WTC11 (cell line): ENCODE measurements around the gene EEF1AKMT4. TPM values are rescaled to one million over a fixed set of nuclear protein-coding genes. Genes with fewer than 3 reads are reported as not detected.

Source experiments
- ATAC-seq: fragments of 200-7000 bp; cut with Tn5 transposase; 2 replicates; pipeline ENCODE4 v1.10.0; 2021; ENCODE audit warnings: mild to moderate bottlenecking, moderate library complexity
- CTCF ChIA-PET: fragments of 300-600 bp; sonication (Branson Sonifier 250); formaldehyde crosslinking; loops from one replicate; lab custom pipeline; 2021; ENCODE audit warnings: antibody characterized with exemption; lab: Charles Lee
- POLR2A ChIA-PET: fragments of 350-600 bp; sonication (Branson Sonifier 250); formaldehyde crosslinking; loops from one replicate; lab custom pipeline; 2021; ENCODE audit warnings: antibody characterized with exemption; lab: Charles Lee
- DNase-seq: peaks from one replicate; pipeline ENCODE4 v3.0.0; 2021; ENCODE audit warnings: low spot score
- H3K27ac Mint-ChIP-seq: 2 replicates; pipeline ENCODE4 v1.8.0; 2021; ENCODE audit warnings: mixed read lengths
- H3K27me3 Mint-ChIP-seq: 2 replicates; pipeline ENCODE4 v1.8.0; 2021; ENCODE audit warnings: low read depth, mild to moderate bottlenecking, moderate library complexity, mixed read lengths
- H3K36me3 Mint-ChIP-seq: 2 replicates; pipeline ENCODE4 v1.8.0; 2021; ENCODE audit warnings: mixed read lengths
- H3K4me1 Mint-ChIP-seq: 2 replicates; pipeline ENCODE4 v1.8.0; 2022; ENCODE audit warnings: mixed read lengths
- H3K4me3 Mint-ChIP-seq: 2 replicates; pipeline ENCODE4 v1.8.0; 2021; ENCODE audit warnings: mild to moderate bottlenecking, moderate library complexity, mixed read lengths
- H3K9me3 Mint-ChIP-seq: 2 replicates; pipeline ENCODE4 v1.8.0; 2021; ENCODE audit warnings: mixed read lengths
- ATF2 ChIP-seq: sonication (generic); formaldehyde crosslinking; IDR thresholded peaks from 2 replicates; pipeline ENCODE4 v1.8.1; 2022; ENCODE audit warnings: low read depth, missing genetic modification reagents, borderline replicate concordance
- CREB1 ChIP-seq: sonication (generic); formaldehyde crosslinking; IDR thresholded peaks from 2 replicates; pipeline ENCODE4 v1.8.0; 2023; ENCODE audit warnings: mild to moderate bottlenecking, missing genetic modification reagents
- EMX1 ChIP-seq: fragments of 250-450 bp; sonication (Bioruptor Pico); IDR thresholded peaks from 2 replicates; pipeline ENCODE4 v1.8.0; 2021; ENCODE audit warnings: mild to moderate bottlenecking
- ESRRA ChIP-seq: sonication (generic); formaldehyde crosslinking; IDR thresholded peaks from 2 replicates; pipeline ENCODE4 v1.8.1; 2022; ENCODE audit warnings: mild to moderate bottlenecking, missing genetic modification reagents, borderline replicate concordance
- FOXJ3 ChIP-seq: sonication (generic); formaldehyde crosslinking; IDR thresholded peaks from 2 replicates; pipeline ENCODE4 v1.9.0; 2021; ENCODE audit warnings: missing genetic modification reagents, mild to moderate bottlenecking, borderline replicate concordance
- FOXP1 ChIP-seq: sonication (generic); formaldehyde crosslinking; IDR thresholded peaks from 2 replicates; pipeline ENCODE4 v1.8.0; 2022; ENCODE audit warnings: missing genetic modification reagents, mild to moderate bottlenecking, moderate library complexity, borderline replicate concordance
- FOXP4 ChIP-seq: sonication (generic); formaldehyde crosslinking; IDR thresholded peaks from 2 replicates; pipeline ENCODE4 v1.8.0; 2022; ENCODE audit warnings: mild to moderate bottlenecking, missing genetic modification reagents
- IRF1 ChIP-seq: sonication (generic); formaldehyde crosslinking; IDR thresholded peaks from 2 replicates; pipeline ENCODE4 v1.8.0; 2023; ENCODE audit warnings: missing genetic modification reagents
- IRF2 ChIP-seq: sonication (generic); formaldehyde crosslinking; IDR thresholded peaks from 2 replicates; pipeline ENCODE4 v1.8.0; 2022; ENCODE audit warnings: low read depth, missing genetic modification reagents, borderline replicate concordance
- JUN ChIP-seq: sonication (generic); formaldehyde crosslinking; IDR thresholded peaks from 2 replicates; pipeline ENCODE4 v1.8.0; 2023; ENCODE audit warnings: mild to moderate bottlenecking, missing genetic modification reagents
- MXD4 ChIP-seq: fragments of 250-450 bp; sonication (Bioruptor Pico); IDR thresholded peaks from 2 replicates; pipeline ENCODE4 v1.8.0; 2021; ENCODE audit warnings: mild to moderate bottlenecking, moderate library complexity, borderline replicate concordance
- NFE2L1 ChIP-seq: sonication (generic); formaldehyde crosslinking; IDR thresholded peaks from 2 replicates; pipeline ENCODE4 v1.8.1; 2023; ENCODE audit warnings: missing genetic modification reagents
- RELA ChIP-seq: sonication (generic); formaldehyde crosslinking; IDR thresholded peaks from 2 replicates; pipeline ENCODE4 v1.8.1; 2022; ENCODE audit warnings: missing genetic modification reagents, mild to moderate bottlenecking, borderline replicate concordance
- SP1 ChIP-seq: sonication (generic); formaldehyde crosslinking; conservative IDR thresholded peaks from 2 replicates; pipeline ENCODE4 v1.8.1; 2022; ENCODE audit warnings: missing genetic modification reagents
- TEAD1 ChIP-seq: sonication (generic); formaldehyde crosslinking; IDR thresholded peaks from 2 replicates; pipeline ENCODE4 v1.8.0; 2022; ENCODE audit warnings: mild to moderate bottlenecking, missing genetic modification reagents
- TEAD4 ChIP-seq: sonication (generic); formaldehyde crosslinking; IDR thresholded peaks from 2 replicates; pipeline ENCODE4 v1.8.0; 2022; ENCODE audit warnings: mild to moderate bottlenecking, missing genetic modification reagents
- USF2 ChIP-seq: sonication (generic); formaldehyde crosslinking; IDR thresholded peaks from 2 replicates; pipeline ENCODE4 v1.8.1; 2023; ENCODE audit warnings: mild to moderate bottlenecking, missing genetic modification reagents, moderate library complexity
- ZBTB43 ChIP-seq: sonication (generic); formaldehyde crosslinking; IDR thresholded peaks from 2 replicates; pipeline ENCODE4 v1.8.1; 2023; ENCODE audit warnings: mild to moderate bottlenecking, missing genetic modification reagents
- ZNF263 ChIP-seq: sonication (generic); formaldehyde crosslinking; IDR thresholded peaks from 2 replicates; pipeline ENCODE4 v1.8.1; 2022; ENCODE audit warnings: low read depth, mild to moderate bottlenecking, moderate library complexity, missing genetic modification reagents
- ZNF396 ChIP-seq: fragments of 250-450 bp; sonication (Bioruptor Pico); IDR thresholded peaks from 2 replicates; pipeline ENCODE4 v1.8.0; 2021; ENCODE audit warnings: mild to moderate bottlenecking, moderate library complexity, borderline replicate concordance
- ZNF512 ChIP-seq: sonication (generic); formaldehyde crosslinking; IDR thresholded peaks from 2 replicates; pipeline ENCODE4 v1.8.1; 2022; ENCODE audit warnings: missing genetic modification reagents, borderline replicate concordance
- ZNF671 ChIP-seq: fragments of 250-450 bp; sonication (Bioruptor Pico); IDR thresholded peaks from 2 replicates; pipeline ENCODE4 v1.8.0; 2021; ENCODE audit warnings: mild to moderate bottlenecking
- total RNA-seq: library from RNA; stranded (reverse); gene quantifications from 3 replicates; pipeline ENCODE4 v1.2.3, GENCODE V29; 2021

The EEF1AKMT4 gene
- total RNA-seq, 1 experiment from 2014 or later: 11.3 TPM

- TF ChIP-seq ZBTB43 (CRISPR knock-in tag) (no peak), JUN (CRISPR knock-in tag) (no peak)
Measured at GRCh38 chr3:184236636-184237035, 12.8 kb upstream of the EEF1AKMT4 start (continued).

GRCh38 chr3:184237211-184237610, 12.3 kb upstream of the EEF1AKMT4 start:
- H3K36me3 Mint-ChIP-seq: peaks cover under 1% of the 10 kb centered on the region; the same call in 1 of the 2 replicates
- H3K9me3 Mint-ChIP-seq: no peaks in the 10 kb centered on the region
- no peak overlapping the region for H3K27ac Mint-ChIP-seq
- CTCF ChIA-PET: interaction anchor here (0.8 to 7.5 kb wide), 4 partner anchors 9 to 333 kb away, joined by 3 to 88 read pairs (median 6); partner anchors contain the start of genes EEF1AKMT4 and VWA5B2
- peaks cover 22% of the 10 kb centered on the region for H3K27me3 Mint-ChIP-seq
- peaks cover 2% of the 10 kb centered on the region; the same call in 1 of the 2 replicates for H3K4me1 Mint-ChIP-seq
- POLR2A ChIA-PET: no interaction called here
- DNase-seq: no peak
- TF ChIP-seq MXD4 (CRISPR knock-in tag) (no peak), EMX1 (CRISPR knock-in tag) (no peak), IRF1 (CRISPR knock-in tag) (no peak), TEAD1 (CRISPR knock-in tag) (no peak), SP1 (CRISPR knock-in tag) (no peak)
- H3K4me3 Mint-ChIP-seq: no peak overlapping the region
- ATAC-seq: no peak

- CTCF ChIA-PET: interaction anchor here (0.8 to 7.5 kb wide), 3 partner anchors 9 to 12 kb away, joined by 3 to 88 read pairs (median 7); partner anchors contain the start of genes EEF1AKMT4 and VWA5B2
Measured at GRCh38 chr3:184237807-184238206, 11.7 kb upstream of the EEF1AKMT4 start.

More at GRCh38 chr3:184237807-184238206, 11.7 kb upstream of the EEF1AKMT4 start:
- DNase-seq (no peak), ATAC-seq (no peak)
- H3K4me1 Mint-ChIP-seq: peaks cover 3% of the 10 kb centered on the region; the same call in 1 of the 2 replicates
- peaks cover 16% of the 10 kb centered on the region for H3K27me3 Mint-ChIP-seq
- no peak overlapping the region for H3K4me3 Mint-ChIP-seq
- no peak for TF ChIP-seq ZNF396
- no peak for TF ChIP-seq FOXJ3
- TF ChIP-seq ZNF671 (CRISPR knock-in tag): no peak
- TF ChIP-seq ESRRA (CRISPR knock-in tag): no peak
- no peak for TF ChIP-seq RELA (CRISPR knock-in tag)
- TF ChIP-seq IRF1 (CRISPR knock-in tag): no peak
- TF ChIP-seq ZNF263: no peak
- TF ChIP-seq TEAD4 (CRISPR knock-in tag): no peak
- TF ChIP-seq ZNF512 (CRISPR knock-in tag): no peak
- TF ChIP-seq ATF2 (CRISPR knock-in tag): no peak
- TF ChIP-seq CREB1 (CRISPR knock-in tag): no peak
- TF ChIP-seq SP1 (CRISPR knock-in tag): no peak
- TF ChIP-seq IRF2 (CRISPR knock-in tag): no peak
- TF ChIP-seq NFE2L1 (CRISPR knock-in tag): no peak
- no peak for TF ChIP-seq USF2 (CRISPR knock-in tag)
- TF ChIP-seq FOXP1 (CRISPR knock-in tag): no peak
- TF ChIP-seq FOXP4 (CRISPR knock-in tag): no peak
- H3K27ac Mint-ChIP-seq: no peak overlapping the region
- POLR2A ChIA-PET: no interaction called here
- H3K36me3 Mint-ChIP-seq: peaks cover 6% of the 10 kb centered on the region
- no peaks in the 10 kb centered on the region for H3K9me3 Mint-ChIP-seq
